ENCODE measurements around the gene ACAP3.

DNA sequence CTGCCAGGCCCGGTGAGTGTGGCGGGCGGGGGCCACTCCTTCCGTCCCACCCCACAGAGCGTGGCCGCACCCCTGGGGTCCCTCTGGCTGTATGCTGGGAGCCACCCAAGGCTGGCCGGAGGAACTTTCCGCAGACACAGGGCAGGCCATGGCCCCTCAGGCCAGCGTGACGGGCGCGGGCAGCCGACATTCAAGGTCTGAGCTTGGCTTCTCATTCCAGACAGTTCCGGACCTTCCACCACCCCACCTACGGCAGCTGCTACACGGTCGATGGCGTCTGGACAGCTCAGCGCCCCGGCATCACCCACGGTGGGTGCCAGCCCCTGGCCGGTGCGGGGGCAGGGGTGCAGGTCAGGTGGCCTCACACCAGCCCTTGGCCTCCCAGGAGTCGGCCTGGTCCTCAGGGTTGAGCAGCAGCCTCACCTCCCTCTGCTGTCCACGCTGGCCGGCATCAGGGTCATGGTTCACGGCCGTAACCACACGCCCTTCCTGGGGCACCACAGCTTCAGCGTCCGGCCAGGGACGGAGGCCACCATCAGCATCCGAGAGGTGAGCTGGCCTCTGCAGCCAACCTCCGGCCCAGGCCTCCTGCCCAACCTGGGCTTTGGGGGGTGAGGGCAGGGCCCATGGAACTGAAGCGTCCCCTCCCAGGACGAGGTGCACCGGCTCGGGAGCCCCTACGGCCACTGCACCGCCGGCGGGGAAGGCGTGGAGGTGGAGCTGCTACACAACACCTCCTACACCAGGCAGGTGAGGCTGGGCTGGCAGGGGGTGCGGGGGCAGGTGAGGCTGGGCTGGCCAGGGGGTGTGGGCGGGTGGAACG is 20.2 kb downstream of the ACAP3 start:
- TF ChIP-seq POLR2A (IDR thresholded peaks at IDR 0.05): no peak
- TF ChIP-seq, protein P1, sequence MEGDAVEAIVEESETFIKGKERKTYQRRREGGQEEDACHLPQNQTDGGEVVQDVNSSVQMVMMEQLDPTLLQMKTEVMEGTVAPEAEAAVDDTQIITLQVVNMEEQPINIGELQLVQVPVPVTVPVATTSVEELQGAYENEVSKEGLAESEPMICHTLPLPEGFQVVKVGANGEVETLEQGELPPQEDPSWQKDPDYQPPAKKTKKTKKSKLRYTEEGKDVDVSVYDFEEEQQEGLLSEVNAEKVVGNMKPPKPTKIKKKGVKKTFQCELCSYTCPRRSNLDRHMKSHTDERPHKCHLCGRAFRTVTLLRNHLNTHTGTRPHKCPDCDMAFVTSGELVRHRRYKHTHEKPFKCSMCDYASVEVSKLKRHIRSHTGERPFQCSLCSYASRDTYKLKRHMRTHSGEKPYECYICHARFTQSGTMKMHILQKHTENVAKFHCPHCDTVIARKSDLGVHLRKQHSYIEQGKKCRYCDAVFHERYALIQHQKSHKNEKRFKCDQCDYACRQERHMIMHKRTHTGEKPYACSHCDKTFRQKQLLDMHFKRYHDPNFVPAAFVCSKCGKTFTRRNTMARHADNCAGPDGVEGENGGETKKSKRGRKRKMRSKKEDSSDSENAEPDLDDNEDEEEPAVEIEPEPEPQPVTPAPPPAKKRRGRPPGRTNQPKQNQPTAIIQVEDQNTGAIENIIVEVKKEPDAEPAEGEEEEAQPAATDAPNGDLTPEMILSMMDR (IDR thresholded peaks at IDR 0.05): no peak

Measured in Peyer's patch (tissue), 4 donors.